NCI-H524 (cell line): Measurements from ENCODE around the gene PNPLA1.

Experiments used
- DNase-seq, 2 experiments: peaks; one replicate each; lab custom pipeline; 2025; lab: John Stamatoyannopoulos, UW

PNPLA1 gene

GRCh38 chr6:36285797-36286196 is 15.9 kb downstream of the PNPLA1 start:
- DNase-seq = no peak

GRCh38 chr6:36286858-36287257 is 17.0 kb downstream of the PNPLA1 start:
- no peak for DNase-seq

- peak in 1 of 2 experiments; percentile 24 for DNase-seq
Observed at GRCh38 chr6:36289281-36289878, 19.5 kb downstream of the PNPLA1 start.

- DNase-seq = no peak
Observed at GRCh38 chr6:36290668-36291620, 21.1 kb downstream of the PNPLA1 start.

- DNase-seq = no peak
Observed at GRCh38 chr6:36292170-36292569, 22.3 kb downstream of the PNPLA1 start.

GRCh38 chr6:36296240-36296639 is 26.4 kb downstream of the PNPLA1 start:
- no peak for DNase-seq

- DNase-seq = no peak
Observed at GRCh38 chr6:36297051-36297450, 27.2 kb downstream of the PNPLA1 start.

- no peak for DNase-seq
Observed at GRCh38 chr6:36297511-36297910, 27.7 kb downstream of the PNPLA1 start.

GRCh38 chr6:36298027-36298426 is 28.2 kb downstream of the PNPLA1 start:
- DNase-seq = no peak

- DNase-seq = no peak
Observed at GRCh38 chr6:36301085-36301658, 31.3 kb downstream of the PNPLA1 start.

GRCh38 chr6:36301781-36302180 is 31.9 kb downstream of the PNPLA1 start:
- no peak for DNase-seq

GRCh38 chr6:36302227-36302976 is 32.5 kb downstream of the PNPLA1 start:
- DNase-seq = peak; percentile 69 to 87

- no peak for DNase-seq
Observed at GRCh38 chr6:36305885-36306284, 36.0 kb downstream of the PNPLA1 start.

- no peak for DNase-seq
Observed at GRCh38 chr6:36306375-36306774, 36.5 kb downstream of the PNPLA1 start.

- DNase-seq = no peak
Observed at GRCh38 chr6:36308514-36308913, 38.7 kb downstream of the PNPLA1 start.

GRCh38 chr6:36309203-36309602 is 39.3 kb downstream of the PNPLA1 start:
- no peak for DNase-seq

- no peak for DNase-seq
Observed at GRCh38 chr6:36309900-36310299, 40.0 kb downstream of the PNPLA1 start.

- DNase-seq = no peak
Observed at GRCh38 chr6:36312854-36313648, 43.2 kb downstream of the PNPLA1 start.

GRCh38 chr6:36313649-36313936 is 43.7 kb downstream of the PNPLA1 start:
- DNase-seq = no peak

- peak in 1 of 2 experiments; percentile 20 for DNase-seq
Observed at GRCh38 chr6:36314221-36315014, 44.6 kb downstream of the PNPLA1 start.

- no peak for DNase-seq
Observed at GRCh38 chr6:36315921-36316320, 46.1 kb downstream of the PNPLA1 start.
